Measurements from ENCODE around the gene TSPAN16.

GRCh38 chr19:11299946-11300810 is 4.2 kb downstream of the TSPAN16 start:
- TF ChIP-seq CBX5 (CRISPR knock-in tag; IDR thresholded peaks at IDR 0.05; ENCODE audit: borderline replicate concordance) (no peak), POLR2A (IDR thresholded peaks at IDR 0.05; ENCODE audit: insufficient read depth in 1 of 2, low read depth in 2 of 2, low read length in 2 of 2) (no peak), AHR (CRISPR knock-in tag; IDR thresholded peaks at IDR 0.05) (no peak), MYC (CRISPR knock-in tag; IDR thresholded peaks at IDR 0.05; ENCODE audit: borderline replicate concordance) (no peak), U2AF2 (IDR thresholded peaks at IDR 0.05; ENCODE audit: low read depth, low read length) (no peak), ZFP1 (CRISPR knock-in tag; IDR thresholded peaks at IDR 0.05) (no peak), HNRNPUL1 (IDR thresholded peaks at IDR 0.05; ENCODE audit: low read depth, low read length) (no peak), MAZ (IDR thresholded peaks at IDR 0.05; ENCODE audit: borderline replicate concordance, low read depth, low read length) (no peak), MAZ (CRISPR knock-in tag; IDR thresholded peaks at IDR 0.05; ENCODE audit: low read depth) (no peak), ZNF749 (CRISPR knock-in tag; IDR thresholded peaks at IDR 0.05; ENCODE audit: borderline replicate concordance) (no peak), SMARCC2 (IDR thresholded peaks at IDR 0.05) (no peak)
- TF ChIP-seq, protein P1, sequence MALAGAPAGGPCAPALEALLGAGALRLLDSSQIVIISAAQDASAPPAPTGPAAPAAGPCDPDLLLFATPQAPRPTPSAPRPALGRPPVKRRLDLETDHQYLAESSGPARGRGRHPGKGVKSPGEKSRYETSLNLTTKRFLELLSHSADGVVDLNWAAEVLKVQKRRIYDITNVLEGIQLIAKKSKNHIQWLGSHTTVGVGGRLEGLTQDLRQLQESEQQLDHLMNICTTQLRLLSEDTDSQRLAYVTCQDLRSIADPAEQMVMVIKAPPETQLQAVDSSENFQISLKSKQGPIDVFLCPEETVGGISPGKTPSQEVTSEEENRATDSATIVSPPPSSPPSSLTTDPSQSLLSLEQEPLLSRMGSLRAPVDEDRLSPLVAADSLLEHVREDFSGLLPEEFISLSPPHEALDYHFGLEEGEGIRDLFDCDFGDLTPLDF (CRISPR knock-in tag; IDR thresholded peaks at IDR 0.05), result no peak
- TF ChIP-seq, protein P2, sequence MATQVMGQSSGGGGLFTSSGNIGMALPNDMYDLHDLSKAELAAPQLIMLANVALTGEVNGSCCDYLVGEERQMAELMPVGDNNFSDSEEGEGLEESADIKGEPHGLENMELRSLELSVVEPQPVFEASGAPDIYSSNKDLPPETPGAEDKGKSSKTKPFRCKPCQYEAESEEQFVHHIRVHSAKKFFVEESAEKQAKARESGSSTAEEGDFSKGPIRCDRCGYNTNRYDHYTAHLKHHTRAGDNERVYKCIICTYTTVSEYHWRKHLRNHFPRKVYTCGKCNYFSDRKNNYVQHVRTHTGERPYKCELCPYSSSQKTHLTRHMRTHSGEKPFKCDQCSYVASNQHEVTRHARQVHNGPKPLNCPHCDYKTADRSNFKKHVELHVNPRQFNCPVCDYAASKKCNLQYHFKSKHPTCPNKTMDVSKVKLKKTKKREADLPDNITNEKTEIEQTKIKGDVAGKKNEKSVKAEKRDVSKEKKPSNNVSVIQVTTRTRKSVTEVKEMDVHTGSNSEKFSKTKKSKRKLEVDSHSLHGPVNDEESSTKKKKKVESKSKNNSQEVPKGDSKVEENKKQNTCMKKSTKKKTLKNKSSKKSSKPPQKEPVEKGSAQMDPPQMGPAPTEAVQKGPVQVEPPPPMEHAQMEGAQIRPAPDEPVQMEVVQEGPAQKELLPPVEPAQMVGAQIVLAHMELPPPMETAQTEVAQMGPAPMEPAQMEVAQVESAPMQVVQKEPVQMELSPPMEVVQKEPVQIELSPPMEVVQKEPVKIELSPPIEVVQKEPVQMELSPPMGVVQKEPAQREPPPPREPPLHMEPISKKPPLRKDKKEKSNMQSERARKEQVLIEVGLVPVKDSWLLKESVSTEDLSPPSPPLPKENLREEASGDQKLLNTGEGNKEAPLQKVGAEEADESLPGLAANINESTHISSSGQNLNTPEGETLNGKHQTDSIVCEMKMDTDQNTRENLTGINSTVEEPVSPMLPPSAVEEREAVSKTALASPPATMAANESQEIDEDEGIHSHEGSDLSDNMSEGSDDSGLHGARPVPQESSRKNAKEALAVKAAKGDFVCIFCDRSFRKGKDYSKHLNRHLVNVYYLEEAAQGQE (IDR thresholded peaks at IDR 0.05; ENCODE audit: borderline replicate concordance in 1 of 2, low read depth in 1 of 2, low read length in 2 of 2), result no peak
- TF ChIP-seq, protein P3, sequence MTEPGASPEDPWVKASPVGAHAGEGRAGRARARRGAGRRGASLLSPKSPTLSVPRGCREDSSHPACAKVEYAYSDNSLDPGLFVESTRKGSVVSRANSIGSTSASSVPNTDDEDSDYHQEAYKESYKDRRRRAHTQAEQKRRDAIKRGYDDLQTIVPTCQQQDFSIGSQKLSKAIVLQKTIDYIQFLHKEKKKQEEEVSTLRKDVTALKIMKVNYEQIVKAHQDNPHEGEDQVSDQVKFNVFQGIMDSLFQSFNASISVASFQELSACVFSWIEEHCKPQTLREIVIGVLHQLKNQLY (CRISPR knock-in tag; IDR thresholded peaks at IDR 0.05), result no peak
- TF ChIP-seq, protein P4, sequence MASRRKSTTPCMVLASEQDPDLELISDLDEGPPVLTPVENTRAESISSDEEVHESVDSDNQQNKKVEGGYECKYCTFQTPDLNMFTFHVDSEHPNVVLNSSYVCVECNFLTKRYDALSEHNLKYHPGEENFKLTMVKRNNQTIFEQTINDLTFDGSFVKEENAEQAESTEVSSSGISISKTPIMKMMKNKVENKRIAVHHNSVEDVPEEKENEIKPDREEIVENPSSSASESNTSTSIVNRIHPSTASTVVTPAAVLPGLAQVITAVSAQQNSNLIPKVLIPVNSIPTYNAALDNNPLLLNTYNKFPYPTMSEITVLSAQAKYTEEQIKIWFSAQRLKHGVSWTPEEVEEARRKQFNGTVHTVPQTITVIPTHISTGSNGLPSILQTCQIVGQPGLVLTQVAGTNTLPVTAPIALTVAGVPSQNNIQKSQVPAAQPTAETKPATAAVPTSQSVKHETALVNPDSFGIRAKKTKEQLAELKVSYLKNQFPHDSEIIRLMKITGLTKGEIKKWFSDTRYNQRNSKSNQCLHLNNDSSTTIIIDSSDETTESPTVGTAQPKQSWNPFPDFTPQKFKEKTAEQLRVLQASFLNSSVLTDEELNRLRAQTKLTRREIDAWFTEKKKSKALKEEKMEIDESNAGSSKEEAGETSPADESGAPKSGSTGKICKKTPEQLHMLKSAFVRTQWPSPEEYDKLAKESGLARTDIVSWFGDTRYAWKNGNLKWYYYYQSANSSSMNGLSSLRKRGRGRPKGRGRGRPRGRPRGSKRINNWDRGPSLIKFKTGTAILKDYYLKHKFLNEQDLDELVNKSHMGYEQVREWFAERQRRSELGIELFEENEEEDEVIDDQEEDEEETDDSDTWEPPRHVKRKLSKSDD (CRISPR knock-in tag; IDR thresholded peaks at IDR 0.05; ENCODE audit: low read depth), result no peak
